Measurements from ENCODE around the gene WDFY4.

DNA sequence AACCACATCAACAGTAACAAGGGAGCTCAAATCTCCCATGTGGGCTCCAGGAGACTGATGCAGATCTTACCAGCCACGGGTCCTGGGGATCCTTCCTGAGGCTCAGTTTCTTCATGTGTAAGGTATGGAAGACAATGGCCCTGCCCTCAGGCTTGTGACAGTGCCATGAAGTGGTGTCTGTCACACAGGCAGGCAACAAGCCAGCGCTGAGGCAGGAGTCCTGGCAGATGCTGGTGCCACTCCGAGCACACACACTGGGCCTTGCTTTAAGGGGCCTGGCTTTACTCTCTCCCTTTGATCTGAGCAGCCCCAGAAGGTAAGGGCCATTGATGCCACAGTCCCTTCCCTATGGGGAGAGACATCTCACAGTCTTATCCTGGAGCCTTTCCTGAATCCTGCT is 283.4 kb downstream of the WDFY4 start:
- TF ChIP-seq POLR2AphosphoS5 (IDR thresholded peaks at IDR 0.05; ENCODE audit: low read depth, low read length) (no peak), SIN3A (IDR thresholded peaks at IDR 0.05; ENCODE audit: borderline replicate concordance, insufficient read depth, low read length) (no peak)
